HuH-7.5 (cell line): Measurements from ENCODE around the gene AKAP13.
"Not testable (repeated sequence)": the region's sequence is repeated elsewhere in the genome, so short reads cannot be mapped to it uniquely, and the experiment has no call there.

ENCODE experiments used
- DNase-seq: peaks from one replicate; pipeline ENCODE4 v3.0.0; 2011; ENCODE audit warnings: low spot score

AKAP13 gene

DNA sequence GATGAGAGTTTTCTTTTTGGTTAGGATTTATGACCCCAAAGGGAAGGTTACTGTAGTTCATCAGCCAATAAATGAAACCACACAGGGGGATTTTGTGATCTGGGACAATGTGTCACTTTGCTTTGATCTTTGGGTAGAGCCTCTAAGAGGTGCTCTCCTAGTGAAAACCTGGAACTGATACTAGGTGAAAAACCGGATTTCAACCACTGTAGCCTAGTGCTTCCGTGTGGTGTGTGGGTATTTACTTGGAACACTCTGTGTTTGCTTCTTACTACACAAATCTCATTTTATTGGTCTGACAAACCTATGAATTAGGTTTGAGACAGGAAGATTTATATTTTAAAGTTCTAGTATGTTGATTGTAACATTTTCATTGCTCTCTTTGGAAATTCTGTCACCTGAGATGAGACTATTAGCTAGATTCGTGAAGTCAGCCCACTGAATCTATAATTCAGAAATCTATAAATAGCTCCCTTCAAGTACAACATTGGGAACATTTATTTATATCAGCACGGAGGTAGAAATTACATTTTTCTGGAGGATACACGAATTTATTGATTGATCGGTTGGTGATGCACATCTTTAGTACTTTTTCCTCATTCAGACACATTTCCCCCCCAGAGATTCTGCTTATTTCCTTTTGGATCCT lies 119.8 kb downstream of the AKAP13 start:
- no peak for DNase-seq

DNA sequence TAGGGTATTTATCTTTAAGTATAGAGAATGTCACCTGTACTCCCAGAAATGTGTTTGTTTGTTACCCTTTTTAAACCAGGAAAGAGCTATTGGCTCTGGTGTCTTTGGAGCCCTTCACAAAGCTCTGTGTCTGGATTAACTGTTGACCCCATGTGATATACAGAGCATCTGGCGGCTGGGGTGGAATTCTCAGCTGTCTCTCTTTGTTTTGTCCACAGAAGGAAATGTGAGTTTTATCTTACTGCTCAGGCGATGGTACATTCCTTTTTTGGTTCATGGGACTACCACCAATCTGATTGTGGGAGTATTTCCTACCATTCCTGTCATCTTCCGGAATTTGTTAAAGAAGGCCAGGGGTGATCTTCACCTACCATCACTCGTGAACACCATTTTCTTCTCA lies 120.3 kb downstream of the AKAP13 start:
- DNase-seq: no peak

DNA sequence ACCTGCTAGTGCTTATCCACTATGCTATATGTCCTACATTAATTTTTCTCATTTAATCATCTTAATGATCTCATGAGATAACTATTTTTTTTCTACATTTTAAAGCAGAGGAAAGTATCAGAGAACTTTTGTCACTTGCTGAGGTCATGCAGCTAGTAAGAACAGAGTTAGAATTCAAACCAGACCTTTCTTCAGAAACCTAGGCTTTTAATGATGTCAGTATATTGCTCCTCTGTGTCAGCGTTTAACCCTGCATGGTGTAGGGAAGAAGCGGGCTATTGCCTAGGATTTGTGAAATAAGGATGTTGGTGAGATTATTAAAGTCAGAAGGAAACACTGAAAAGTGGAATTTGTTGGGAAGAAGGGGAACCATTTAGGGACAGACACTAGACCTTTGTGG lies 121.2 kb downstream of the AKAP13 start:
- no peak for DNase-seq

DNA sequence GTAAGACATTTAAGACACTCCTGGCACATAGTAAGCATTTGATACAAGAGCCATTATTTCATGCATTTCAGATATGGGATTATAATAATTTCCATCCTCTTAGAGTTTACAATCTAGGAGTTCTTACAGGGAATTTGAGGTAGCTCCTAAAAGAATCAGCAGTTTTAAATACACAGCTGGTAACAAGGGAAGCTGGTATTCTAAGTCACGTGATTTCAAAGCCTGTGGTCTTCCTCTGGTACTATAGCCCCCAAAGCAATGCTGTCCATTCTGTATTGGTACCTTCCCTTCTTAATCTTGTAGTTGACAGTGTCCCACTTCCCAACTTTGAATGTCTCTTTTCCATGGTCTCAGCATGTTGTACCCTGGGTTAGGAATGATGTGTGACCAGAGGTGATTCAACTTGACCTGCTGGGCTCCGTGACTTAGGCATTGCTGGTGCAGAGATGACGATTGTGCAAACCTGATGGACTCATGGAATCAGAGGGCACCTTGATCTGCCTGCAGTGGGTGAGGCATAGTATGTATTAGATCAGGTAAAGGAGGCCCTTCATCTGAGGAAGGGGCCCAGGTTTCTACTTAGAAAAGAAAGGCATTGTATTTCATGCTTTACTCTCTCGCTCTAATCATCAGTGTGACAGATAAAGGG lies 122.9 kb downstream of the AKAP13 start:
- no peak for DNase-seq

DNA sequence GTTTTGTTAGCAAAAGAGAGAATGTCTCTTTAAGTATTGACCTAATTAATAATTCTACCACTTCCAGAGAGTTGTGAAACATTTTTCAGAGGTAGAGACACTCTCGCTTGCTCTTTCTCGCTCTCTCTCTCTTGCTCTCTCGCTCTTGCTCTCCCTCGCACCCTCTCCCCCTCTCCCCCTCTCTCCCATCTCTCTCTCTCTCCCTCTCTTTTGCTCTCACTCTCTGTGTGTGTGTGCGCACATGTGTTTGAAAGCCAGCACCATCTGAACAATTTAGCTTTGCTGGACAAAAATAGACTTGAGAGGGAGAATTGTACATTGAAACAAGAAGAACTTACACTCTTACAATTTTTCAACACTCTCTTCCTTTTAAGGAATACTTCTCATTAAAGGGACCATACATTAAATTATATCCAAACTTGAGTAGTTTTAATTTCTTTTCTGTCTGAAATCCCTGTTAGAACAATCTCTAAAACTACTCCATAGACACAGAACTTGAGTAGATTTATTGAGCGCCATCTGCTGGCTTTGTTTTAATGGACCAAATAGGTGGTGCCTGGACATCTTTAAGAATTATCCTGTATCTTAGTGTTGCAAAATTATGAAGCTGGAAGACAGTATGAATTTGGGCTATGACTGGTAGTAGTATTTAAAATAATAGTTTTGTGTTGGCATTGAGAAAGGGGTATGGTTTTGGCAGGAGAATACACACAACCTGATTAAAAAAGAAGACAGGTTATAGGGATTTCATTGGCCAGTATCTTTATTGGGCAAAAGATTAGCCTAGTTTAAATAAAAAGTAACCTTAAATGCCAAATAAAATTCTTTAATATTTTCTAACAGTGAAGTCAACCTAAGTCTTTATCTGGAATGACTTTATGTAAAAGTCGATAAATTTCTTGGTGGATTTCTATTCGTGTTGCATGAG lies 124.6 kb downstream of the AKAP13 start:
- no peak for DNase-seq

DNA sequence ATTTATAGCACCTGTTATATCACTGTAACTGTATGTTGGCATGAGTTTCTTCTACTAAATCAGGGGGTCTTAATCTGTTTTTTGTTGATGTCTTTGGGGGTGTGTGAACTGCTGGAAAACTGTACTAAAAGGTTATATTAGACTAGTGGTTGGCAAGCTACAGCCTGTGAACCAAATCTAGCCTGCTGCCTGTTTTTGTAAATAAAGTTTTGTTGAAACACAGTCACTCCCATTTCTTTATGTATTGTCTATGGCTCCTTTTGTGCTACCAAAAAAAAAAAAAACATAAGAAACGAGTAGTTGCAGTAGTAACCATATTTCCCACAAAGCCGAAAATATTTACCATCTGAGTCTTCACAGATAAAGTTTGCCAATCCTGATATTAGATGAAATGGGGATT lies 126.7 kb downstream of the AKAP13 start:
- no peak for DNase-seq

DNA sequence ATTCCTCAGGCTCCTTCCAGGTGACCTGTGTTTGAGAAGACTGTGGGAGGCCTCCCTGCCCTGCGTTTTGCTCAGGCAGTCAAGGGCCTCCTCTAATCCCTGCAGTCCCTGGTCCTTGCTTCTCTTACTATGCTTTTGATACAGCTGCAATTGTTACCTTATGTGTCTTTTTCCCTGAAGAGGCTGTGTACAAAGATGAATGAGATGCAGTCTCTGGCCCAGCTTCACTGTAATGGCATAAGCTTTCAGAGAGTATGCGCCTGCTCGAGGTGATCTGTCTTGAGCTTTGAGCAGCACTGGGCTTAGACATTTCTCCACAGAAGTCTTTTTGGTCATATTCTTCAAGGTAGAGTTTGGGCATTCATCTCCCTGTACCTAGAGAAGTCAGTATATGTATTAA lies 129.6 kb downstream of the AKAP13 start:
- no peak for DNase-seq

DNA sequence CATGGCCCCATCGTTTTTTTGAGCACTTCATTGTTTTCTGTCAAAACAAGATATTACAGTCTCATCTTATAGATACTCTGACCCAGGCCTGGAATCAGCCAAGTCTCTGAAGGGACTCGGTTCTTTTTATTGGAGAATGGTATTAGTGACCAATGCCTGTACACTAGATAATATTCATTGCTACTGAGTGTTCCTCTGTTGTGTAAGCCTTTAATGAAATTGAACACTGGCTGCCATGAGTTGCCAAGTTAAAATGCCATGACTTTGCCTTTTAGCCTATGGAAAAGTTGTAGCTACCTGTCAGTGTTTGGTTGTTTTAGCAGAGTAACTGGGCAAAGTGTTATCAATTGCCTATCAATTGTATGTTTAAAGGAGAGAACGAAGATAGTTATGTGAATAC lies 134.0 kb downstream of the AKAP13 start:
- DNase-seq: no peak

DNA sequence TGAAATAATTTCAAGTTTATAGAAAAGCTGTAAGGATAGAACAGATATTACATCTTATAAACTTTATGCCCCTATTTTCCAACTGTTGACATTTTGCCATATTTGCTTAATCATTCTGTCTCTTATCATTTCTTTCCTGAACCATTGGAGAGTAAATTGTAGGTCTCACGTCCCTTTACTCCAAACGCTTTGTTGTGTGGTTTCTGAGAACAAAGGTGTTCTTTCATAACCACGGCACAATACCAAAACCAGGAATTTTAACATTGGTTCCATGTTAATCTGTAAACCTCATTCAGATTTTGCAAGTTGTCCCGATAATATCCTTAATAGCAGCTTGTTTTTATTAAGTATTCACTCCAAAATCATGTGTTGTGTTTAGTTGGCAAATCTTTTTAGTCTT lies 134.8 kb downstream of the AKAP13 start:
- peak; percentile 28 for DNase-seq

DNA sequence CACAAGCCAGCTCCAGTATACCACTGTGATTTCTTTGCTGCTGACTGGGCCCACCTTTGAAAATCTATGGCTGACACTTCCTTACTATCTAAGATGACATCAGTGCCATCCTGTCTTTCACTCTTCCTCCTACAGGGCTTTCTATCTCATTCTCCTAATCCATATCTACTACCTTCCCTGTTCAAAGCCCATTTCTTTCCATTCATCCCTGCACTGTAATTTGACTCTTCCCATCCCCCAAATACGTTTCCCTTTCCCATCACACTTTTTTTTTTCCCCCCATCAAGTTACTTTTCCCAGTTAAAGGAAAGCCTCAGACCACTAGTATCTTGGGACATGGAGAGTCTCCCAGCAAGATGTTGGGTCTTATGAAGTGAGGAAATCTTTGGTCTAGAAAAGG lies 136.7 kb downstream of the AKAP13 start:
- no peak for DNase-seq

DNA sequence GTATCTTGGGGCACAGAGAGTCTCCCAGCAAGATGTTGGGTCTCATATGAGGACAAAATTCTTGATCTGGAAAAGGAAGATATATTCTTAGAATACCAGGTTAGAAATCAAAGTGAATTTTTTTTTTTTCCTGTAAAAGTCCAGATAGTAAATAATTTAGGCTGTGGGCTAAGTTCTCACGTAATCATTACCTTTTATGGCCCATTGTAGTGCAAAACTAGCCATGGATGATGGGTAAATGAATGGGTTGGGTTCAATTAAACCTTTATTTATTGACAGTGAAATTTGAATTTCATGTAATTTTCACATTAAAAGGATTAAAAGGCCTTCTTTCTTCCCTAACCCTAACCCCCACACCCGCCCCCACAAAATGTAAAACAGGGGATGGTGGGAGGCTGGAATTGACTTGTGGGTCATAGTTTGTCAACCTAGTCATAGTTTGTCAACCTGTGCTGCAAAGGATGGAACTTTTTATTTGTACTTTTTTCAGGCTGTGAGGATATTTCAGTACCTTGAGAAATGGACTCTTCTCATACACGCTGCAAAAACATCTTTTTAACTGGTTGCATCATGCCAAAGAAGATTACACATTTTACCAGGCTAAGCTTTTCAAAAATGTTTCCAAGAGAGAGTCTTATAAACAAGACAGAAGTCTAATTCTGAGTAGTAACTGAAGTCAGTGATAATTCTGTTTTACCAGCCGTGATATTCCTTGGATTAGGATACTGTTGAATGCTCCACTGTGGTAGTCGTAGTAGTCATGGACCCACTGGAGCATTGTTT lies 138.8 kb downstream of the AKAP13 start:
- DNase-seq: no peak

DNA sequence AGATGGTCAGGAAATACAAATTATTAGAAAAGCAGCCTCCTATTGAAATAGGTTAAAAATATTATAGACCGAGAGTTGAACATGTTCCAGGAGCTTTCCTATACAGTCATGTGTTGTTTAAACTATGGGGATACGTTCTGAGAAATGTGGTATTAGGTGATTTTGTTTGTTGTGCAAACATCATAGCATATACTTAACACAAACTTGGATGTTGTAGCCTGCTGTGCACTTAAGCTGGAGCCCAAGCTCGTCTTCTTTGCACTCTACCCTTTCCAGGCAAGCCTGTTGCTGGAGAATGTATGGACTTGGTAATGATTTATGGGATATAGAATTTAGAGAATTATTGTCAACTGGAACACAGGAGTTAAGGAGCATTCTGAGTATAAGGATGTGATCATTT lies 140.2 kb downstream of the AKAP13 start:
- DNase-seq: no peak

DNA sequence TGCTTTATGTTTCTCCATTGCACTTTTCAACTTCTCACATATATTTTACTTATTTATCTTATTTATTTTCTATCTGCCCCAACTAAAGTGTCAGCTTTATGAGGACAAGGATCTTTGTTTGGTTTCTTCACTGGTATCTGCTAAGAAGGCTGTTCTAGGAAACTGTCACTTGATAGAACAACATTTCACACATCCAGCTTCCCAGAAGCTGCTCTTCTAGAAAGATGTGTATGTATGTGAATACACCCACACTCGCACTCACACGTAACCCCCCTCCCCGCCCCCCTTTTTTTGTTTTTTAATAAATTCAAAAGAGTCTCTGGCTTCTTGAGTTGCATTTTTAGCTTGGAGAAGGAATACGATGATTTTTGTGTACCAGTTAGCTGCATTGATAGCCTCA lies 143.1 kb downstream of the AKAP13 start:
- no peak for DNase-seq

DNA sequence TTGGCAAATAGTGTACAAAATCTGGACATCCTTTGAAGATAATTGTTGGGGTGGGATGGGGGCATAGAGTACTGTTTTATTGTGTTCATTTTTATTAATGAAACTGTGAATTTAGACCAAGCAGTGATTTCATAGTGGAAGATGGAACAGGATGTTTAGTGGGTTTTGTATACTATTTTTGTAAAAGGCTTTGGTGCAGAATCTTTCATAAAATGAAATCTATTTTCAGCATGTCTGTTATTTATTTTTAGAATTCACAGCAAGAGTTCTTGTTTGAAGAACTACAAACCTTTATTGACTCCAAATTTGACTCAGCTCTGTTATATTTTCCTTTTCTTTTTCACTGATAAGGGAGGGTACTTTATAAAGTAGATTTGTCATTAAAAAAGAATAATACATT lies 145.4 kb downstream of the AKAP13 start:
- no peak for DNase-seq

DNA sequence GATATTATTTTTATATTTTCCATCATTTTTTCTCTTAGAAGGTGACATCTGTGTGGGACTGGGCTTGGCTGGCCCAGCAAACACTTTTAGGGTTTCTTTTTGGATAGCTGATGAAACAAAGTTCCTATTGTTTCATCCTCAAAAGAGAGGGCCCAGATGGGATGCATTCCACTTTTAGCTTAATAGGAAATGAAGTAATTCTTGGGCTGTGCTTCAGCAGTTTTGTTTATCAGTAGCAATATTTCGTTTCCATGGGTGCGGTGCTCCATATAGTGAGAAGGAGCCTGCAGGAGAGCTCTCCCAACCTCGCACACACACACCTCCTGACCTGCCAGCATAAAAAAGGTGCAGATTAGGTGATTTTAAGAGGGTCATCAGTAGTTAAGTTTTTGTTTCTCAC lies 147.5 kb downstream of the AKAP13 start:
- DNase-seq: no peak

DNA sequence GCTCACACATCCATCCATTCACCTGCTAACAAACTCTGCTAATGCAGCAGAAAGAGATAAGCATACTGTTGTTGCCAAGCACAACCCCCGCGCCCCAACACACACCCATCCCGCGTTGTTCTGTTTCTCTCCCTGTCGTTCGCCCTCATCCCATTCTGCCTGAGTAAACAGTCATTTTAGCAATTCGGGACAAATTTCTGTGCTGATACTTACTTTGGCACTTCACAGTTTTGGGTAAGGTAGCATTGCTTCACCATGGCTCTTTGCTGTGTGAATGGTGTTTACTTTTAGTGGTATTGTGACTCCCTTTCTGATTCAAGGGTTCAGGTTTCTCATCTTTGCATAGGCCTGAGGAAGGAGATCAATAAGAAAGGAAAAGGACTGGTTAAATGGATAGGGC lies 149.7 kb downstream of the AKAP13 start:
- DNase-seq: no peak

DNA sequence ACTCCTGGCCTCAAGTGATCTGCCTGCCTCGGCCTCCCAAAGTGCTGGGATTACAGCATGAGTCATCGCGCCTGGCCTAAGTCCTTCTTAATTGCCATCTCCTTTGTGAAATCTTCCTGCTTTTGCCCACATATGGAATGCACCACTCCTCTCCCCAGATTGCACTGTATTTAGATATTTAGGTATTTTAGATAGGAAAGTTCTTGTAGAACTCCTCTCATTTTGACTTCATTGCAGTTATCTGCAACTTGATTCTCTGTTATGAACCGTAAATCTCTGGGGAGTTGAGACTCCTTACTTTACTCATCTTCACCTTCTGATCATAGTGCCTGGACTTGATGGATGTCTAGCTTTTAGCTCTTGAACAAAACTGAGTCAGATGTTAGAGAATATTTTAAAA lies 150.7 kb downstream of the AKAP13 start:
- no peak for DNase-seq

DNA sequence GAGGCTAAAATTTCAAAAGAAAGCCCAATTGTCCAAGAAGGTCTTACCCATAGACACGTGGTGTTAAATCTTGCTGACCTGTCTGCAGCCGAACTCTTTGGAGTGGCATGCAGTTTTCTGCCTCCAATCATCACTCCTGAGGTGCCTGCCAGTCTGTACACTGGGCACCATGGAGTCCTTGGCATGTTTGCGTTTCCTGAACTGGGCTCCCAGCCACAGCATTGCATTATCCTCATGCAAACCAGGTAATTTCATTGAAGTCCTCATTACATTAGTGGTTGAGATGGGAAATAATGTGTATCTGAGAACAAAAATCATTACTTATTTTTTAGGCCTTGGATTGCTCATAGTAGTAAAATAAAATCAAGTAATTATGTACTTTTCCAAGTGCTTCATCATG lies 152.3 kb downstream of the AKAP13 start:
- DNase-seq: no peak

DNA sequence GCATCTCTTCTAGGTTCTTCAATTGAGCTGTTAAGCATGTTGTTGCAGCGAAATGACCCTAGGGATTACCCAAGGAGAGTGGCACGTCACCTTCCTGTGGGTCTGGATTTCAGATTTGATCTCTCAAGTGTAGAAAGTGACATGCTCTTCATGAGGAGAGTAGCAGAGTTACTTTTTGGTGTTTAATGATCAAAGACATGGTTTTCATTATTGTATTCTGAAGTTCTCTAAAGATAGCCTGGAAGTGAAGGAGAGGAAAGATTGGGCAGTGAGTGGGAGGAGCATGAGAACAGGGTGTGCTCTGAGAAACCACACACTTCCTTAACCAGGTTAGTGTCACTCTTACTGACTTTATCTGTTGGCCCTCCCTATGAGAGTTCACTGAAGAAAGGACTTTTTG lies 153.6 kb downstream of the AKAP13 start:
- DNase-seq: no peak

DNA sequence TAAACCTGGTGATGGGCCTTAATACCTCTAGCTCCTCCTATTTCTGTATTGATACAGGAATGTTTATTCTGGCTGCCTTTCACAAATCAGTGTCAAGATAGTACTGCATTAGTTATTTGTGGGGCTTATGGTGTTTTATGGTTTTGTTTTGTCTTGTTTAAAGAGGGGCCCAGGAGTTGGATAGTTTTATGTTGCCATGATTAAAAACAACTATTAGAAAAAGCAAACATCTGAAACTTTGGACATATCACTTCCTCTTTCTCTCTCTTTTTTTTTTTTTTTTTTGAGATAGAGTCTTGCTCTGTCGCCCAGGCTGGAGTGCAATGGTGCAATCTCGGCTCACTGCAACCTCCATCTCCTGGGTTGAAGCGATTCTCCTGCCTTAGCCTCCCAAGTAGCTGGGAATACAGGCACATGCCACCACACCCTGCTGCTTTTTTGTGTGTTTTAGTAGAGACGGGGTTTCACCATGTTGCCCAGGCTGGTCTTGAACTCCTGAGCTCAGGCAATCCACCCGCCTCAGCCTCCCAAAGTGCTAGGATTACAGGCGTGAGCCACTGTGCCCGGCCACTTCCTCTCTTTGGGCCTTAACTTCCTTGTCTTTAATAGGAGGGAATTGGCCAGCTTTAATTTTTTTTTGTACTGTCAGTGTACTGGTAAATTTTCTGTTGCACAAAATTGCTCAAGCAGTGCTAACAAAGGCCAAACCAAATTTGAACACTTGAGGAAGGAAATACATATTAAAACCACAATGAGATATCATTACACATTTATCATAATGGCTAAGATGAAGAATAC lies 155.3 kb downstream of the AKAP13 start:
- DNase-seq: not testable (repeated sequence)

DNA sequence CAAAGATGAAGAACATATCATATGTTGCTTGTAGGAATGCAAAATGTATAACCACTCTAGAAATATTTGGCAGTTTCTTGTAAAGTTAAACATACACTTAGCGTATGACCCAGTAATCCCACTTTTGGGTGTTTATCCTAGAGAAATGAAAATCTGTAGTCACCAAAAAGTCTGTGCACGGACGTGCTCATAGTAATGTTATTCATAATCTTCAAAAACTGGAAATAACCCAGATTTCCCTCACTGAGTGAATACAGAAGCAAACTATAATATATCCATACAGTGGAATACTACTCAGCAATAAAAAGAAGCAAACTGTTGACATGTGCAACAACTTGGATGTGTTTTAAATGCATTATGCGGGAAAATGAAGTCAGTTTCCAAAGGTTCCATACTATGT lies 155.9 kb downstream of the AKAP13 start:
- DNase-seq: no peak

DNA sequence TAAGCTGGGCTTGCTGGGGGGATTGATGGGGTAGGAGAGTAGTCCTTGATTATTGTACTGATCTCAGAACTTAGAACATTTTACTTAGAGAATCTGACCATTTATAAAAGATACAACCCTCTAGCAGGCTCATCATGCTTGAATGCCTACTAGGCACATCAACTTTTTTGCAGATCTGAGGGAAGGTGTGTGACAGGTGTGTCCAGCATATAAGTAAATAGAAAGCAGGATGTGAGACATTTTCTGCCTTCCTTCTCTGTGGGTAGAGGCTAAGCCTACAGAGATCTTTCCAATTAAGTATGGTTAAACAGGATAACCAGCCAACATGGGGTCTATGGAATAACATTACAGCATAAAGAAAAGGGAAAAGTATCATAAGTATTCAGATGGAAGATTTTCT lies 159.1 kb downstream of the AKAP13 start:
- DNase-seq: no peak
